ENCODE measurements around the gene FLT3LG.

DNA sequence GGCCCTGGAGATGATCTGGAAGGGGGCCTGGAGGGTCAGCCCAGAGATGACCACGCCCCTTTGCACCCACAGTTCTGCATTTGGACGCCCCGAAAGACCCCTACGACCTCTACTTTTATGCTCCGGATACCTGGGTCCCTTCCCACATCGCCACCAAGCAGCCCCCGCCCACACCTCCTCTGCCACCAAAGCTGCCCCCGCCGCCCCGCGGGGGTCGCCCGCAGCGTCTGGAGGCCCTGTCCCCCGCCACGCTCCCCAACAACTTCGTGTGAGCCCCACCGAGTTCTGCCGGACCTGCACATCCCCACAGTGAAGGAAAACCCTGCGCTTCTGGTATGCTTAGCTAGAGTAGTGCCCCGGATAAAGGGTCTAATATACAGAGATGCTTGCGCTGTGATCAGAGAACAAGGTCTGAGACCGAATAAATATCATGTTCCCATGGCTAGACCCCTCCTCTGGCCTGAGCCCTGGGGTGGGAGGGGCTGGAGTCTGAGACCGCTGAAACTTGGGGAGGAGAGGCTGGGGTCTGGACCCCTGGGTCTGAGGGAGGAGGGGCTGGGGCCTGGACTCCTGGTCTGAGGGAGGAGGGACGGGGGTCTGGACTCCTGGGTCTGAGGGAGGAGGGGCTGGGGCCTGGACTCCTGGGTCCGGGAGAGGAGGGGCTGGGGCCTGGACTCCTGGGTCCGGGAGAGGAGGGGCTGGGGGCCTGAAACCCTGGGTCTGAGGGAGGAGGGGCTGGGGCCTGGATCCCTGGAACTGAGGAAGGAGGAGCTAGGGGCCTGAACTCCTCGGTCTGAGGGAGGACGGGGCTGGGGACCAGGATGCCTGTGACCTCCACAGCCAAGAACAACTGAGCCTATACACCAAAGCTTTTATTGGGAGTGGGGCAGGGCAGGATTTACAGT is 45.2 kb upstream of the FLT3LG start:
- TF ChIP-seq CTCF (conservative IDR thresholded peaks at IDR 0.05 in 1 of 2, IDR thresholded peaks at IDR 0.05 in 1 of 2; ENCODE audit: extremely low read depth in 1 of 2, insufficient read depth in 1 of 2, low read depth in 1 of 2, low read length in 2 of 2) (no peak), EZH2 (IDR thresholded peaks at IDR 0.05; ENCODE audit: borderline replicate concordance, low read length) (no peak)

Measured in mammary epithelial cell (primary cell).